Measurements from ENCODE around the gene WDR74.

WDR74 gene

GRCh38 chr11:62801071-62801470, 38.3 kb downstream of the WDR74 start:
- Histone ChIP-seq H3K27ac (ENCODE audit: low read length, poor library complexity, severe bottlenecking) (no peak overlapping the region), H2BK15ac (ENCODE audit: low read depth, poor library complexity, severe bottlenecking) (no peak overlapping the region), H4K8ac (ENCODE audit: low read length) (no peak overlapping the region), H3K4me3 (ENCODE audit: insufficient read depth in 1 of 2, low read depth in 1 of 2, low read length in 2 of 2) (no peak overlapping the region), H3K4ac (ENCODE audit: low read depth in 1 of 2, low read length in 2 of 2) (no peak overlapping the region), H3K9me3 (ENCODE audit: control insufficient read depth, low read length) (no peaks in the 10 kb centered on the region), H3K14ac (ENCODE audit: low read length in 2 of 2) (no peak overlapping the region), H3K36me3 (ENCODE audit: control insufficient read depth in 1 of 2, insufficient read depth in 2 of 2, low read depth in 1 of 2, low read length in 2 of 2) (peaks cover 67 to 74% of the 10 kb centered on the region in 2 experiments), H3K4me1 (ENCODE audit: control insufficient read depth, insufficient read depth, low read depth, low read length) (peaks cover 6% of the 10 kb centered on the region), H3K23ac (ENCODE audit: low read length in 2 of 2) (no peak overlapping the region), H3K18ac (ENCODE audit: low read depth in 1 of 2, low read length in 2 of 2) (no peak overlapping the region), H3K9ac (ENCODE audit: low read length) (no peak overlapping the region), H2BK120ac (ENCODE audit: low read depth, low read length) (no peak overlapping the region), H2BK12ac (ENCODE audit: low read length in 2 of 2) (no peak overlapping the region), H2AFZ (ENCODE audit: low read depth, low read length) (no peak overlapping the region), H3K79me1 (replicated peaks; ENCODE audit: low read length, poor library complexity, severe bottlenecking) (peaks cover 34% of the 10 kb centered on the region), H3K4me2 (ENCODE audit: low read length, poor library complexity, severe bottlenecking) (no peak overlapping the region), H3K27me3 (ENCODE audit: control insufficient read depth in 1 of 2, insufficient read depth in 1 of 2, low read length in 2 of 2) (no peaks in the 10 kb centered on the region), H2AK5ac (ENCODE audit: low read length, severe bottlenecking) (no peak overlapping the region), H2BK5ac (ENCODE audit: low read depth, low read length, poor library complexity, severe bottlenecking) (no peak overlapping the region), H4K91ac (ENCODE audit: low read length) (no peak overlapping the region)
- WGBS, result 96% methylated on average over 4 of the region's 4 CpGs
- no peak for DNase-seq

GRCh38 chr11:62799486-62799885, 39.9 kb downstream of the WDR74 start:
- no peak overlapping the region for H3K4me2 ChIP-seq (ENCODE audit: low read length, poor library complexity, severe bottlenecking)
- H2AK5ac ChIP-seq (ENCODE audit: low read length, severe bottlenecking), result no peak overlapping the region
- H3K27ac ChIP-seq (ENCODE audit: low read length, poor library complexity, severe bottlenecking), result no peak overlapping the region
- no peak overlapping the region for H2BK15ac ChIP-seq (ENCODE audit: low read depth, poor library complexity, severe bottlenecking)
- no peak overlapping the region for H4K8ac ChIP-seq (ENCODE audit: low read length)
- no peak overlapping the region for H2AFZ ChIP-seq (ENCODE audit: low read depth, low read length)
- H2BK5ac ChIP-seq (ENCODE audit: low read depth, low read length, poor library complexity, severe bottlenecking), result no peak overlapping the region
- peaks cover 6% of the 10 kb centered on the region for H3K4me1 ChIP-seq (ENCODE audit: control insufficient read depth, insufficient read depth, low read depth, low read length)
- H4K91ac ChIP-seq (ENCODE audit: low read length), result no peak overlapping the region
- H3K14ac ChIP-seq (ENCODE audit: low read length in 2 of 2), result no peak overlapping the region
- WGBS, result 96% methylated on average over 10 of the region's 10 CpGs
- no peak overlapping the region for H3K23ac ChIP-seq (ENCODE audit: low read length in 2 of 2)
- H3K9me3 ChIP-seq (ENCODE audit: control insufficient read depth, low read length), result no peaks in the 10 kb centered on the region
- H3K79me1 ChIP-seq (replicated peaks; ENCODE audit: low read length, poor library complexity, severe bottlenecking), result peaks cover 42% of the 10 kb centered on the region
- DNase-seq, result no peak
- no peaks in the 10 kb centered on the region for H3K27me3 ChIP-seq (ENCODE audit: control insufficient read depth in 1 of 2, insufficient read depth in 1 of 2, low read length in 2 of 2)
- no peak overlapping the region for H3K18ac ChIP-seq (ENCODE audit: low read depth in 1 of 2, low read length in 2 of 2)
- no peak overlapping the region for H2BK12ac ChIP-seq (ENCODE audit: low read length in 2 of 2)
- H3K4me3 ChIP-seq (ENCODE audit: insufficient read depth in 1 of 2, low read depth in 1 of 2, low read length in 2 of 2), result no peak overlapping the region
- no peak overlapping the region for H3K4ac ChIP-seq (ENCODE audit: low read depth in 1 of 2, low read length in 2 of 2)
- H2BK120ac ChIP-seq (ENCODE audit: low read depth, low read length), result no peak overlapping the region
- peaks cover 82 to 90% of the 10 kb centered on the region in 2 experiments for H3K36me3 ChIP-seq (ENCODE audit: control insufficient read depth in 1 of 2, insufficient read depth in 2 of 2, low read depth in 1 of 2, low read length in 2 of 2)
- H3K9ac ChIP-seq (ENCODE audit: low read length), result no peak overlapping the region

GRCh38 chr11:62796281-62796680, 43.1 kb downstream of the WDR74 start:
- no peak for DNase-seq
- Histone ChIP-seq H2BK120ac (ENCODE audit: low read depth, low read length) (no peak overlapping the region), H2BK12ac (ENCODE audit: low read length in 2 of 2) (no peak overlapping the region), H3K14ac (ENCODE audit: low read length in 2 of 2) (no peak overlapping the region), H3K23ac (ENCODE audit: low read length in 2 of 2) (no peak overlapping the region), H2AK5ac (ENCODE audit: low read length, severe bottlenecking) (no peak overlapping the region), H4K91ac (ENCODE audit: low read length) (no peak overlapping the region), H3K4ac (ENCODE audit: low read depth in 1 of 2, low read length in 2 of 2) (no peak overlapping the region), H3K4me1 (ENCODE audit: control insufficient read depth, insufficient read depth, low read depth, low read length) (peaks cover 9% of the 10 kb centered on the region), H3K4me3 (ENCODE audit: insufficient read depth in 1 of 2, low read depth in 1 of 2, low read length in 2 of 2) (no peak overlapping the region), H2BK5ac (ENCODE audit: low read depth, low read length, poor library complexity, severe bottlenecking) (no peak overlapping the region), H2BK15ac (ENCODE audit: low read depth, poor library complexity, severe bottlenecking) (no peak overlapping the region), H4K8ac (ENCODE audit: low read length) (no peak overlapping the region), H3K9me3 (ENCODE audit: control insufficient read depth, low read length) (no peaks in the 10 kb centered on the region), H3K36me3 (ENCODE audit: control insufficient read depth in 1 of 2, insufficient read depth in 2 of 2, low read depth in 1 of 2, low read length in 2 of 2) (peaks cover 85 to 90% of the 10 kb centered on the region in 2 experiments), H3K27ac (ENCODE audit: low read length, poor library complexity, severe bottlenecking) (no peak overlapping the region), H3K18ac (ENCODE audit: low read depth in 1 of 2, low read length in 2 of 2) (no peak overlapping the region), H3K4me2 (ENCODE audit: low read length, poor library complexity, severe bottlenecking) (no peak overlapping the region), H3K9ac (ENCODE audit: low read length) (no peak overlapping the region), H3K79me1 (replicated peaks; ENCODE audit: low read length, poor library complexity, severe bottlenecking) (peaks cover 36% of the 10 kb centered on the region), H2AFZ (ENCODE audit: low read depth, low read length) (no peak overlapping the region), H3K27me3 (ENCODE audit: control insufficient read depth in 1 of 2, insufficient read depth in 1 of 2, low read length in 2 of 2) (no peaks in the 10 kb centered on the region)
- WGBS, result 88% methylated on average over 7 of the region's 7 CpGs

GRCh38 chr11:62794201-62794775, 45.1 kb downstream of the WDR74 start:
- Histone ChIP-seq H2BK5ac (ENCODE audit: low read depth, low read length, poor library complexity, severe bottlenecking) (no peak overlapping the region), H4K91ac (ENCODE audit: low read length) (no peak overlapping the region), H3K27ac (ENCODE audit: low read length, poor library complexity, severe bottlenecking) (no peak overlapping the region), H3K36me3 (ENCODE audit: control insufficient read depth in 1 of 2, insufficient read depth in 2 of 2, low read depth in 1 of 2, low read length in 2 of 2) (peaks cover 79 to 85% of the 10 kb centered on the region in 2 experiments), H3K9ac (ENCODE audit: low read length) (peak overlapping the region; percentile 21), H2AFZ (ENCODE audit: low read depth, low read length) (no peak overlapping the region), H3K4me3 (ENCODE audit: insufficient read depth in 1 of 2, low read depth in 1 of 2, low read length in 2 of 2) (no peak overlapping the region), H2BK120ac (ENCODE audit: low read depth, low read length) (no peak overlapping the region), H3K18ac (ENCODE audit: low read depth in 1 of 2, low read length in 2 of 2) (no peak overlapping the region), H4K8ac (ENCODE audit: low read length) (no peak overlapping the region), H3K23ac (ENCODE audit: low read length in 2 of 2) (no peak overlapping the region), H3K9me3 (ENCODE audit: control insufficient read depth, low read length) (no peaks in the 10 kb centered on the region), H2BK15ac (ENCODE audit: low read depth, poor library complexity, severe bottlenecking) (no peak overlapping the region), H3K27me3 (ENCODE audit: control insufficient read depth in 1 of 2, insufficient read depth in 1 of 2, low read length in 2 of 2) (no peaks in the 10 kb centered on the region), H3K4ac (ENCODE audit: low read depth in 1 of 2, low read length in 2 of 2) (no peak overlapping the region), H3K4me1 (ENCODE audit: control insufficient read depth, insufficient read depth, low read depth, low read length) (peaks cover 14% of the 10 kb centered on the region), H3K14ac (ENCODE audit: low read length in 2 of 2) (no peak overlapping the region), H3K4me2 (ENCODE audit: low read length, poor library complexity, severe bottlenecking) (no peak overlapping the region), H2AK5ac (ENCODE audit: low read length, severe bottlenecking) (no peak overlapping the region), H3K79me1 (replicated peaks; ENCODE audit: low read length, poor library complexity, severe bottlenecking) (peaks cover 25% of the 10 kb centered on the region), H2BK12ac (ENCODE audit: low read length in 2 of 2) (no peak overlapping the region)
- no peak for DNase-seq
- WGBS, result 97% methylated on average over 7 of the region's 8 CpGs

Measured in mesenchymal stem cell (in vitro differentiated cells and primary cell).